ENCODE results near the gene SUV39H2. TPM values are rescaled to one million over a fixed set of nuclear protein-coding genes. Genes with fewer than 3 reads are reported as not detected.
A peak's percentile ranks its signal among the peaks of the same experiment; 100 is the strongest.

The SUV39H2 gene
- total and polyA plus RNA-seq, 10 of the 15 experiments (the other 5 are each of a cell fraction or from before 2014, with no cell fraction given) = 24.3 to 41.1 (median 30.0) TPM

- TF ChIP-seq PML (IDR thresholded peaks at IDR 0.05; ENCODE audit: low read length) = 0 out of 2 replicates have a peak, but pooled peaks have one; percentile 55
- TF ChIP-seq ZNF622 (IDR thresholded peaks at IDR 0.05) = no peak
- TF ChIP-seq STAT1 (conservative IDR thresholded peaks at IDR 0.05) = 0 out of 2 replicates have a peak, but pooled peaks have one; percentile 30
- peak in 1 of 2 experiments; percentile 20; a peak in 1 of 3 replicates for TF ChIP-seq EGR1 (IDR thresholded peaks at IDR 0.05; ENCODE audit: borderline replicate concordance in 1 of 2, low read depth in 2 of 2, low read length in 2 of 2)
- TF ChIP-seq POLR2AphosphoS2 (IDR thresholded peaks at IDR 0.05; ENCODE audit: low read depth, low read length) = 0 out of 2 replicates have a peak, but pooled peaks have one; percentile 56
- peak; percentile 68 for TF ChIP-seq MYC (IDR thresholded peaks at IDR 0.05; ENCODE audit: insufficient read depth, insufficient read length, insufficient replicate concordance, low read length, severe bottlenecking)
- TF ChIP-seq CHD1 (IDR thresholded peaks at IDR 0.05; ENCODE audit: low read depth, low read length) = no peak
- no peak for TF ChIP-seq ELK1 (IDR thresholded peaks at IDR 0.05; ENCODE audit: low read depth, low read length)
- TF ChIP-seq SMC3 (IDR thresholded peaks at IDR 0.05; ENCODE audit: borderline replicate concordance, low read length) = no peak
- TF ChIP-seq RCOR1 (conservative IDR thresholded peaks at IDR 0.05; ENCODE audit: low read depth, low read length) = no peak
- no peak for TF ChIP-seq SKIL (IDR thresholded peaks at IDR 0.05; ENCODE audit: low read depth, poor library complexity, severe bottlenecking)
- TF ChIP-seq BCL11A (IDR thresholded peaks at IDR 0.05; ENCODE audit: low read depth, low read length) = no peak
- no peak for TF ChIP-seq EZH2 (IDR thresholded peaks at IDR 0.05; ENCODE audit: borderline replicate concordance, control insufficient read depth, low read depth, low read length)
- TF ChIP-seq MYB (IDR thresholded peaks at IDR 0.05; ENCODE audit: borderline replicate concordance, low read depth, low read length) = no peak
- TF ChIP-seq SMARCA5 (IDR thresholded peaks at IDR 0.05) = peak; percentile 36; the same call in 1 of the 2 replicates
- peak; percentile 72; the same call in 1 of the 2 replicates for TF ChIP-seq LARP7 (IDR thresholded peaks at IDR 0.05)
- no peak for TF ChIP-seq ZNF384 (IDR thresholded peaks at IDR 0.05; ENCODE audit: borderline replicate concordance, low read depth, low read length)
- TF ChIP-seq BHLHE40 (IDR thresholded peaks at IDR 0.05; ENCODE audit: borderline replicate concordance in 1 of 2, low read depth in 2 of 2, low read length in 1 of 2) = peak; percentile 40 to 88; a peak in 3 of 4 replicates
- TF ChIP-seq POLR2AphosphoS5 (IDR thresholded peaks at IDR 0.05; ENCODE audit: low read length) = peak; percentile 78
- TF ChIP-seq ZZZ3 (IDR thresholded peaks at IDR 0.05; ENCODE audit: control insufficient read depth, insufficient read length, low read depth) = no peak
- peak; percentile 85 for TF ChIP-seq GATAD2B (conservative IDR thresholded peaks at IDR 0.05; ENCODE audit: low read depth)
- TF ChIP-seq RB1 (IDR thresholded peaks at IDR 0.05; ENCODE audit: borderline replicate concordance) = no peak
- TF ChIP-seq BRCA1 (IDR thresholded peaks at IDR 0.05; ENCODE audit: low read depth, low read length) = peak; percentile 43
- no peak for TF ChIP-seq SUZ12 (IDR thresholded peaks at IDR 0.05; ENCODE audit: unreplicated experiment)
- TF ChIP-seq MXI1 (IDR thresholded peaks at IDR 0.05; ENCODE audit: low read depth, low read length) = peak; percentile 67
- no peak; the same call in none of the 2 replicates for TF ChIP-seq RELB (IDR thresholded peaks at IDR 0.05; ENCODE audit: low read depth)
Measured at GRCh38 chr10:14878266-14879123, at the start of gene SUV39H2 (continued).

All from GM12878 (cell line).